DLD1 (cell line): Measurements from ENCODE around the gene ABCG1.

Source experiments
- in situ Hi-C: cut with HindIII; loops from 2 replicates; pipeline ENCODE4 v1.10.0; 2017; ENCODE audit warnings: low sequenced_read_pairs

Gene ABCG1

DNA sequence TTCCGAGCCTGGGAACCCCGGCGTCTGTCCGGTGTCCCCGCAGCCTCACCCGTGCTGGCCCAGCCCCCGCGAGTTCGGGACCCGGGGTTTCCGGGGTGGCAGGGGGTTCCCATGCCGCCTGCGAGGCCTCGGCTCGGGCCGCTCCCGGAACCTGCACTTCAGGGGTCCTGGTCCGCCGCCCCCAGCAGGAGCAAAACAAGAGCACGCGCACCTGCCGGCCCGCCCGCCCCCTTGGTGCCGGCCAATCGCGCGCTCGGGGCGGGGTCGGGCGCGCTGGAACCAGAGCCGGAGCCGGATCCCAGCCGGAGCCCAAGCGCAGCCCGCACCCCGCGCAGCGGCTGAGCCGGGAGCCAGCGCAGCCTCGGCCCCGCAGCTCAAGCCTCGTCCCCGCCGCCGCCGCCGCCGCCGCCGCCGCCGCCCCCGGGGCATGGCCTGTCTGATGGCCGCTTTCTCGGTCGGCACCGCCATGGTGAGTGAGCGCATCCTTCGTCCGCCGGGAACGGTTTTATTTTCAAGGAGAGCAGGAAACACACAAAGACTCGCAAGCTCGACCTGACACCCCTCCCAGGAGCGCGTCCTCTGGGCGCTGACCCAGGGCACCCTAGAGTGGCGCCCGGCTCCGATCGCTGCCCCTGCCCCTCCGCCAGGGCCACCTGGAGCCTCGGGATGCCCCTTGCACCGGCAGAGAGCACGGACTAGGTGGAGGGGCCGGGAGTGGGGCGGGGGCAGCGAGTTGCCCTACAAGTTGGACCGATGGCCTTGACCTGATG, at the start of gene ABCG1:
Gene ABCG1, plus strand, starts transcription at position 305 of the 770 bp plus-strand sequence. Its CDS starts 123 bp downstream, at position 428.
- in situ Hi-C loops: loop anchor here (5.0 kb wide), 1 partner anchor 37 kb away; no protein-coding TSS in a partner anchor

- in situ Hi-C loops: loop anchor here (10.0 kb wide), 1 partner anchor 255 kb away; no protein-coding TSS in a partner anchor
Measured at GRCh38 chr21:42169758-42170157, 49.2 kb upstream of the ABCG1 start.

GRCh38 chr21:42171091-42172053, 47.6 kb upstream of the ABCG1 start:
- in situ Hi-C loops: no loop called here

GRCh38 chr21:42172596-42173483, 46.1 kb upstream of the ABCG1 start:
- in situ Hi-C loops: no loop called here

DNA sequence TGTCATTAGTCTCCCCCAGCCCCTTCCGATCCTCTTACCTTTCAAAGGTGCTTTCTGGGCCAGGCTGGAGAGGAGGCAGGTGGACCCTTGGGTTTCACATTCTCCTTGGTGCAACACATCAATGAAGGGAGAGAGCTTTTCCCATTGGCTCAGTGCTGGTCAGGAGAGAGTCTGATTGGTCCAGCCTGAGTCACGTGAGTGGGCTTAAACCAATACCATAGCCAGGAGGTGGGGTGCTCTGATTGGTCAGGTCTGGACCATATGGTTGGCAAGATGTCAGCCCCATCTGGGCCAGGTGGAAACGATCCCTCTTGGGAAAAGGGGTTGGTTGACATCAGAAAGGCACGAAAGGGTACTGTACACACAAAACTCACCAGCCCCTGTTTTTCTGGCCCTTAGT, 44.8 kb upstream of the ABCG1 start:
- in situ Hi-C loops: no loop called here

GRCh38 chr21:42175110-42175710, 43.7 kb upstream of the ABCG1 start:
- in situ Hi-C loops: no loop called here

DNA sequence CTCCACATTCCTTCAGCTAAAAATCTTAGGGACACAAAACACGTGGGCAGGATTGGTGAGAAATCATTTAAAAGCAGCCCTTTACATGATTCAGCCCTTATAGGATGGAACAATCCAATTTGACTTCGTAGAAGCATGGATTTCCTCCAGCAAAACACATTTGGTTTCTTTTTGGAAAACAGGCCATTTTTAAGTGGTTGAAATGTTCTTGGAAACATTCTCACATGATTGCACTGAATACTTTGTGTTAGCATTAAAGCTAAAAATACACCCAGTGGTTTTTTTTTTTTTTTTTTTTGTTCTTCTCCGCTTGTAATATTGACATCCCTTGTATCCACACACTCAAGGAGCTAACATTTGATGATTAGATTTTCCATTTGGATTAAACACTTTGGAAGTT, 42.1 kb upstream of the ABCG1 start:
- in situ Hi-C loops: no loop called here

- in situ Hi-C loops: no loop called here
Measured at GRCh38 chr21:42179316-42179715, 39.6 kb upstream of the ABCG1 start.

GRCh38 chr21:42180001-42180400, 38.9 kb upstream of the ABCG1 start:
- in situ Hi-C loops: loop anchor here (5.0 kb wide), 1 partner anchor 37 kb away; the partner anchor contains the start of gene ABCG1

GRCh38 chr21:42182713-42183371, 36.1 kb upstream of the ABCG1 start:
- in situ Hi-C loops: loop anchor here (5.0 kb wide), 1 partner anchor 34 kb away; the partner anchor contains the start of gene ABCG1

DNA sequence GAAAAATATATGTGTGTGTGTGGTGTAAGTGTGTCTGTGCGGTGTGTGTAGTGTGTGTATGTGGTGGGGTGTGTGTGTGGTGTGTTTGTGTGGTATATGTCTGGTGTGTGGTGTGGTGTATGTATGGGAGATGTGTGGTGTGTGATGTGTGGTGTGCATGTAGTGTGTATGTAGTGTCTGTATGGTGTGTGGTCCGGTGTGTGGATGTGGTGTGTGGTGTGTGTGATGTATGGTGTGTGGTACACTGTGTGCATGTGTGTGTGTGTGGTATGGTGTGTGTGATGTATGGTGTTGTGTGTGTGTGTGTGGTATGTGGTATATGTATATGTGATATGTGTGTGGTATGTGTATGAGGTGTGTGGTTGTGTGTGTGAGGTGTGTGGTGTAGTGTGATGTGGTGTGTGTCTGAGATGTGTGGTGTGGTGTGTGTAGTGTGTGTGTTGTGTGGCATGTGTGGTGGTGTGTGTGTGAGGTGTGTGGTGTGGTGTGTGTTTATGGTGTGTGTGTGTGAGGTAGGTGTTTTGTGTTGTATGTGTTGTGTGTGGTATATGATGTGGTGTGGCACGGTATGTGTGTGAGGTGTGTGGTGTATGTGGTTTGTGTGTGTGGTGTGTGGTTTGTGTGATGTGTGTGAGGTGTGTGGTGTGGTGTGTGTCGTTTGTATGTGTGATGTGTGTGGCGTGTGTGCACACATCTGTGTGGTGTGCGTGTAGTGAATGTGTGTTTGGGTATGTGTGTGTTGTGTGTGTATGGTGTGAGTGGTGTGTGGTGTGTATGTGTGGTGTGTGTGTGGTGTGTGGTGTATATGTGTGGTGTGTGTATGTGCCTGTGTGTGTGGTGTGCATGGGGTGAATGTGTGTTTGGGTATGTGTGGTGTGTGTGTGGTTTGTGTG, 35.3 kb upstream of the ABCG1 start:
- in situ Hi-C loops: loop anchor here (5.0 kb wide), 1 partner anchor 34 kb away; the partner anchor contains the start of gene ABCG1

GRCh38 chr21:42186591-42186990, 32.3 kb upstream of the ABCG1 start:
- in situ Hi-C loops: no loop called here

GRCh38 chr21:42187976-42188653, 30.8 kb upstream of the ABCG1 start:
- in situ Hi-C loops: no loop called here

DNA sequence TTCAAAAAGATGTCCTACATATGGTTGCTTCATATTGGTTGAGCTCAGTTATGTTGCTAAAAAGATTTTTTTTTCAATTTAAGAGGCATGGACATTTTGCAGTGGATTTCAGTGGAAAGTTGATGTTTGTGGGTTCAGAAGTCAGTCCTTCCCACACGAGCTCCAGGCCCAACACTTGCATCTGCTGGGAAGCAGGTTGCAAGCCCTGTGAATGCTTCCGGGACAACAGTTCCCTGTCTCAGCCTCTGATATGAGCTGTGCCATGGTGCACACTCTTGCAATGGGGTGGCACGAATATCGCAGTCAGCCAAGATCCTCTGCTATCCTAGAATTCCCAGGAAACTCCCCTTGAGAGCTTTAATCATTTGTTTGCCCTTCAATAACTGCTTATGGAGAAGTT, 30.3 kb upstream of the ABCG1 start:
- in situ Hi-C loops: no loop called here

GRCh38 chr21:42189431-42189830, 29.5 kb upstream of the ABCG1 start:
- in situ Hi-C loops: no loop called here

DNA sequence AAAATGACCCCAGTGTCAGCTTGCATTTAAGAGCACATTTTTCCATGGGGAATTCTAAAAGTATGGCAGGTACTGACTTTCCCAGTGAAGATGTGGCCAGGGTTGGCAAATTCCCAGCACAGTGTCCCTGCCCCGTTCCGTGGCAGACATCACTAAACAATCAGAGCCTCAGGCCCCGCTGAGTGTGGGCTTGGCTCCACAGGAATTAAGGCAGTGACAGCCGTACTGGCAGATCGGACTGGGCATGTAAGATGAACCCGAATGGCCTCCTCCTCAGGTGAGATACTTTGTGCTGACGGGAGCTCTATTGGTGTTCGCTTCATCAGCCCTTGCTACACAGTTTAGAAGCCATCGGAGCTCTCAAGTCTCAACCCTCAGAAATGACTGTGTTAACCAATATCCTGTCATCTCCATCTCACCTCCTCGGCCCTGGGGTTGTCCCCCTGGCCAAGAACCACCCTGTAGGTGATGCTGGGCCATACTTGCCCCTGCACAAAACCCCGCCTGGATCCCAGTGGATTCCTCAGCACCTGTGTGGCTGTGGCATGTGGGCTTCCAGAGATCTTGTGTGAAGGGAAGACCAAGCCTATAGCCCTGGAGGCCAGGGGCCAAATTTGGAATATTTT, 29.0 kb upstream of the ABCG1 start:
- in situ Hi-C loops: no loop called here

- in situ Hi-C loops: no loop called here
Measured at GRCh38 chr21:42190486-42190863, 28.5 kb upstream of the ABCG1 start.

GRCh38 chr21:42191064-42191463, 27.9 kb upstream of the ABCG1 start:
- in situ Hi-C loops: no loop called here
